Smooth muscle cell (in vitro differentiated cells): ENCODE data around the gene CFAP107. TPM values are rescaled to one million over a fixed set of nuclear protein-coding genes. Genes with fewer than 3 reads are reported as not detected.

Source experiments
- DNase-seq: peaks from one replicate; lab custom pipeline; 2025; ENCODE audit not compliant: unreplicated experiment; lab: John Stamatoyannopoulos, UW
- H2AFZ ChIP-seq: fragments of 200-600 bp; sonication (generic); 2 replicates; pipeline ENCODE4 v1.6.0; 2016; ENCODE audit warnings: antibody characterized with exemption, low read depth, mild to moderate bottlenecking
- H3F3A ChIP-seq: fragments of 200-600 bp; sonication (generic); 2 replicates; pipeline ENCODE4 v1.6.0; 2017; ENCODE audit warnings: antibody characterized with exemption, low read depth
- H3K27ac ChIP-seq: fragments of 200-600 bp; sonication (generic); 2 replicates; pipeline ENCODE4 v1.5.1; 2016; ENCODE audit warnings: low read depth, mild to moderate bottlenecking
- H3K27me3 ChIP-seq: fragments of 200-600 bp; sonication (generic); 2 replicates; pipeline ENCODE4 v1.6.1; 2016; ENCODE audit warnings: low read depth, mild to moderate bottlenecking
- H3K36me3 ChIP-seq: fragments of 200-600 bp; sonication (generic); 2 replicates; pipeline ENCODE4 v1.5.1; 2016; ENCODE audit warnings: low read depth
- H3K4me1 ChIP-seq: fragments of 200-600 bp; sonication (generic); 2 replicates; pipeline ENCODE4 v1.5.1; 2016; ENCODE audit warnings: low read depth
- H3K4me2 ChIP-seq: fragments of 200-600 bp; sonication (generic); 2 replicates; pipeline ENCODE4 v1.6.0; 2016; ENCODE audit warnings: mild to moderate bottlenecking
- H3K4me3 ChIP-seq: fragments of 200-600 bp; sonication (generic); 2 replicates; pipeline ENCODE4 v1.5.1; 2016; ENCODE audit warnings: mild to moderate bottlenecking
- H3K79me2 ChIP-seq: fragments of 200-600 bp; sonication (generic); 2 replicates; pipeline ENCODE4 v1.6.0; 2016; ENCODE audit warnings: low read depth, mild to moderate bottlenecking
- H3K9ac ChIP-seq: fragments of 200-600 bp; sonication (generic); 2 replicates; pipeline ENCODE4 v1.6.0; 2016; ENCODE audit warnings: low read depth
- H3K9me3 ChIP-seq: fragments of 200-600 bp; sonication (generic); replicated peaks from 2 replicates; pipeline ENCODE4 v1.5.1; 2016; ENCODE audit warnings: low read depth
- H4K20me1 ChIP-seq: fragments of 200-600 bp; sonication (generic); 2 replicates; pipeline ENCODE4 v1.6.0; 2016; ENCODE audit warnings: low read depth
- CTCF ChIP-seq: fragments of 200-600 bp; sonication (generic); IDR thresholded peaks from 2 replicates; pipeline ENCODE4 v1.5.1; 2017; ENCODE audit warnings: borderline replicate concordance, mild to moderate bottlenecking, antibody characterized with exemption; ENCODE audit not compliant: insufficient read depth, poor library complexity, severe bottlenecking
- WGBS: methylation state at CpG from one replicate; pipeline ENCODE4 v1.1.7; 2016; ENCODE audit warnings: low lambda C conversion rate; 5-methylcytosine and 5-hydroxymethylcytosine counted together
- polyA plus RNA-seq: library from polyadenylated mRNA; unstranded; fragments of >200 nt; fragmentation: Nextera tagmentation; extraction: Ambion mirVana; gene quantifications from 2 replicates; pipeline ENCODE4 v1.2.1, GENCODE V29; 2016
- total RNA-seq: library from RNA; depleted of rRNA; stranded (reverse); fragments of >200 nt; gene quantifications from 2 replicates; pipeline ENCODE4 v1.2.3, GENCODE V29; 2014

Gene CFAP107
- total and polyA plus RNA-seq, 2 experiments from 2014 or later, result not detected

GRCh38 chr1:12774801-12775345 is 28.9 kb downstream of the CFAP107 start:
- no peak overlapping the region for H3K9ac ChIP-seq

GRCh38 chr1:12775443-12775842 is 29.4 kb downstream of the CFAP107 start:
- no peak overlapping the region for H3K9ac ChIP-seq
- no peak overlapping the region for H3K4me3 ChIP-seq
- H3K36me3 ChIP-seq, result no peaks in the 10 kb centered on the region
- 85% methylated on average over 8 of the region's 8 CpGs for WGBS
- no peak overlapping the region for H3K4me2 ChIP-seq
- H3K27me3 ChIP-seq, result no peaks in the 10 kb centered on the region
- no peaks in the 10 kb centered on the region for H4K20me1 ChIP-seq
- H3K9me3 ChIP-seq, result no peaks in the 10 kb centered on the region
- no peaks in the 10 kb centered on the region for H3F3A ChIP-seq
- H3K4me1 ChIP-seq, result no peaks in the 10 kb centered on the region
- DNase-seq, result no peak
- no peaks in the 10 kb centered on the region for H3K79me2 ChIP-seq
- no peak overlapping the region for H3K27ac ChIP-seq
- no peak for TF ChIP-seq CTCF
- H2AFZ ChIP-seq, result no peak overlapping the region

More at GRCh38 chr1:12774801-12775345, 28.9 kb downstream of the CFAP107 start:
- Histone ChIP-seq H3K4me1 (no peaks in the 10 kb centered on the region), H2AFZ (no peak overlapping the region), H3K36me3 (no peaks in the 10 kb centered on the region), H4K20me1 (no peaks in the 10 kb centered on the region), H3K27me3 (no peaks in the 10 kb centered on the region), H3K4me2 (no peak overlapping the region), H3K27ac (no peak overlapping the region), H3K79me2 (no peaks in the 10 kb centered on the region), H3F3A (no peaks in the 10 kb centered on the region), H3K9me3 (no peaks in the 10 kb centered on the region), H3K4me3 (no peak overlapping the region)
- TF ChIP-seq CTCF, result no peak
- WGBS, result 80% methylated on average over 5 of the region's 5 CpGs
- no peak for DNase-seq

GRCh38 chr1:12776801-12777557 is 31.0 kb downstream of the CFAP107 start:
- WGBS, result 93% methylated on average over 15 of the region's 15 CpGs
- Histone ChIP-seq H3K36me3 (no peaks in the 10 kb centered on the region), H3F3A (no peaks in the 10 kb centered on the region), H3K4me1 (no peaks in the 10 kb centered on the region), H3K4me2 (no peak overlapping the region), H3K9me3 (no peaks in the 10 kb centered on the region), H3K27me3 (no peaks in the 10 kb centered on the region), H4K20me1 (no peaks in the 10 kb centered on the region), H3K4me3 (no peak overlapping the region), H3K27ac (no peak overlapping the region), H2AFZ (no peak overlapping the region), H3K79me2 (no peaks in the 10 kb centered on the region), H3K9ac (no peak overlapping the region)
- TF ChIP-seq CTCF, result no peak
- no peak for DNase-seq
